Kidney (tissue), 14 donors: ENCODE data around the gene SLC2A3. TPM values are rescaled to one million over a fixed set of nuclear protein-coding genes. Genes with fewer than 3 reads are reported as not detected.
"Not testable (repeated sequence)": the region's sequence is repeated elsewhere in the genome, so short reads cannot be mapped to it uniquely, and the experiment has no call there.

Experiments
- DNase-seq, 5 donors: peaks; one replicate each; pipeline ENCODE4 v3.0.0-alpha.2; 2013 to 2020
- FAIRE-seq: peaks from 2 replicates; lab custom pipeline; 2012; peaks lifted over from hg19 to GRCh38; lab: Jason Lieb, UNC
- H3K27ac ChIP-seq, 2 donors: one replicate each; pipeline ENCODE4 v1.7.0; 2013; ENCODE audit warnings: low read depth in 2 of 2, low read length in 2 of 2, inconsistent platforms in 1 of 2
- H3K27me3 ChIP-seq: one replicate; pipeline ENCODE4 v1.7.1; 2013; ENCODE audit warnings: low read length, inconsistent platforms; ENCODE audit not compliant: control insufficient read depth, insufficient read depth
- H3K36me3 ChIP-seq, 3 donors: one replicate each; pipeline versions ENCODE4 v1.7.0 to v1.7.1; 2013; ENCODE audit warnings: low read length in 3 of 3, control low read depth in 1 of 3, inconsistent platforms in 1 of 3; ENCODE audit not compliant: insufficient read depth in 3 of 3, control insufficient read depth in 2 of 3
- H3K4me1 ChIP-seq, 3 donors: one replicate each; pipeline versions ENCODE4 v1.7.0 to v1.7.1; 2013; ENCODE audit warnings: low read length in 3 of 3, inconsistent platforms in 1 of 3, low read depth in 1 of 3; ENCODE audit not compliant: control insufficient read depth in 2 of 3, insufficient read depth in 2 of 3
- H3K4me3 ChIP-seq, 3 donors: one replicate each; pipeline versions ENCODE4 v1.7.0 to v1.8.1; 2013; ENCODE audit warnings: low read length in 3 of 3, control low read depth in 1 of 3, inconsistent platforms in 1 of 3
- H3K9ac ChIP-seq, 3 donors: one replicate each; pipeline versions ENCODE4 v1.7.0 to v1.7.1; 2013; ENCODE audit warnings: low read length in 3 of 3, control low read depth in 1 of 3, inconsistent platforms in 1 of 3
- H3K9me3 ChIP-seq, 3 donors: one replicate each; pipeline versions ENCODE4 v1.7.0 to v1.7.1; 2013; ENCODE audit warnings: low read length in 3 of 3, control low read depth in 1 of 3, inconsistent platforms in 1 of 3; ENCODE audit not compliant: control insufficient read depth in 2 of 3, insufficient read depth in 1 of 3
- intact Hi-C: fragments of 100-400 bp; cut with DNase I; formaldehyde crosslinking; loops from one replicate; pipeline ENCODE4 v1.11.1; 2022
- polyA plus RNA-seq: library from polyadenylated mRNA; stranded (reverse); fragments of 350-450 nt; fragmentation: Illumina TruSeq; extraction: RNeasy Lipid Tissue Mini Kit (QIAGEN cat#74804); gene quantifications from one replicate; pipeline ENCODE4 v1.2.3, GENCODE V29; 2014; ENCODE audit warnings: low read depth, low replicate concordance; ENCODE audit not compliant: insufficient read depth
- total RNA-seq: library from RNA; stranded (reverse); fragmentation: NEBNext Ultra II Directional; extraction: Animal tissue kit (Norgen Biotek cat#: 25700); gene quantifications from one replicate; pipeline ENCODE4 v1.2.1, GENCODE V29; 2021
- TF ChIP-seq, protein P1 (sequence below): IDR thresholded peaks from 3 replicates; pipeline ENCODE4 v1.5.1; 2012; ENCODE audit warnings: mild to moderate bottlenecking, moderate library complexity, borderline replicate concordance; ENCODE audit not compliant: insufficient read depth; ENCODE audit errors: extremely low read depth
- donor health status: control.
- donor health status: control.
- donor health status: control.
- donor health status: control.
- donor health status: control.
- donor health status: DM: yes; HTN: yes; CAD: no.
- donor health status: Normal renal cell carcinoma (clear cell type).

Gene SLC2A3
- total and polyA plus RNA-seq, 2 donors from 2014 or later, result 12.1 to 40.4 TPM

DNA sequence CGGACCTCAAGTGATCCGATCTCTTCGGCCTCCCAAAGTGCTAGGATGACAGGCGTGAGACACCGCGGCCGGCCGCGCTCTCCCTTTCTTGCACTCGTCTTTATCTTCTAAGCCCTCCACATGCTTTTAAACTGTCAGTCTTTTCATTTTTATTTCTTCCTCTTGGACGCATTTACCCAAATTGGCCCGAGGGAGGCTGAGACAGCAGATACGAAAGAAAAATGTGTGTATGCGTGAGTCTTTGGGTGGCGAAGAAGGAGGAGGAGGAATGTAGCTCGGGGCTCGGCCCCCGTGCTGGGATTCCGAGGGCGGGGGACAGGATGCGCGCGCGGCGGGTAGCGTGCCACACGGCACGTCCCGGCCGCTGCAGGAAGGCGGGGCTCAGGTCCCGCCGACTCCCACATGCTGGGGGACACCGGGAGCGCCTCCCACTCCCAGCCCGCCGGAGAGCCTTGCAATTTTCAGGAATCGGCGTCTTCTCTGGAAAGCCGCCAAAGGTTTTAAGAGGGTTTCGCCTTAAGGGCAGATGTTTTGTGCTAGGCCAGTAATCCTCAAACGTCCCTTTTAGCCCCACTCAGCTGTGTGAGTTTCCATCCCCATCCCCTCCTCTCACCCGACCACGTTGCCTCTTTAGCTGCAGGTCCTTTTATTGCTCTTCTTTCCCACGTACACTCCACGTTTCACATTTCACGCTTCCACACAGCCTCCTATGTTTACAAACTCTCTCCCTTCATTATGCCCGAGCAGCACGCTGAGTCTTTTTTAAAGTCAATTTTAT, 34.7 kb upstream of the SLC2A3 start:
- H3K9me3 ChIP-seq, result no peaks in the 10 kb centered on the region
- DNase-seq (peak; percentile 95 to 98 (median 97)), FAIRE-seq (no peak)
- H3K9ac ChIP-seq, result peak overlapping the region; percentile 8 to 56 (median 47)
- TF ChIP-seq, protein P1, sequence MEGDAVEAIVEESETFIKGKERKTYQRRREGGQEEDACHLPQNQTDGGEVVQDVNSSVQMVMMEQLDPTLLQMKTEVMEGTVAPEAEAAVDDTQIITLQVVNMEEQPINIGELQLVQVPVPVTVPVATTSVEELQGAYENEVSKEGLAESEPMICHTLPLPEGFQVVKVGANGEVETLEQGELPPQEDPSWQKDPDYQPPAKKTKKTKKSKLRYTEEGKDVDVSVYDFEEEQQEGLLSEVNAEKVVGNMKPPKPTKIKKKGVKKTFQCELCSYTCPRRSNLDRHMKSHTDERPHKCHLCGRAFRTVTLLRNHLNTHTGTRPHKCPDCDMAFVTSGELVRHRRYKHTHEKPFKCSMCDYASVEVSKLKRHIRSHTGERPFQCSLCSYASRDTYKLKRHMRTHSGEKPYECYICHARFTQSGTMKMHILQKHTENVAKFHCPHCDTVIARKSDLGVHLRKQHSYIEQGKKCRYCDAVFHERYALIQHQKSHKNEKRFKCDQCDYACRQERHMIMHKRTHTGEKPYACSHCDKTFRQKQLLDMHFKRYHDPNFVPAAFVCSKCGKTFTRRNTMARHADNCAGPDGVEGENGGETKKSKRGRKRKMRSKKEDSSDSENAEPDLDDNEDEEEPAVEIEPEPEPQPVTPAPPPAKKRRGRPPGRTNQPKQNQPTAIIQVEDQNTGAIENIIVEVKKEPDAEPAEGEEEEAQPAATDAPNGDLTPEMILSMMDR, result no peak
- H3K27me3 ChIP-seq, result no peaks in the 10 kb centered on the region
- H3K4me3 ChIP-seq, result peak overlapping the region; percentile 49 to 65 (median 55)
- intact Hi-C loops, result no loop called here
- peaks cover 0 to 2% (median 2%) of the 10 kb centered on the region in 3 donors for H3K4me1 ChIP-seq
- peak overlapping the region; percentile 79 to 90 for H3K27ac ChIP-seq
- H3K36me3 ChIP-seq, result no peaks in the 10 kb centered on the region

DNA sequence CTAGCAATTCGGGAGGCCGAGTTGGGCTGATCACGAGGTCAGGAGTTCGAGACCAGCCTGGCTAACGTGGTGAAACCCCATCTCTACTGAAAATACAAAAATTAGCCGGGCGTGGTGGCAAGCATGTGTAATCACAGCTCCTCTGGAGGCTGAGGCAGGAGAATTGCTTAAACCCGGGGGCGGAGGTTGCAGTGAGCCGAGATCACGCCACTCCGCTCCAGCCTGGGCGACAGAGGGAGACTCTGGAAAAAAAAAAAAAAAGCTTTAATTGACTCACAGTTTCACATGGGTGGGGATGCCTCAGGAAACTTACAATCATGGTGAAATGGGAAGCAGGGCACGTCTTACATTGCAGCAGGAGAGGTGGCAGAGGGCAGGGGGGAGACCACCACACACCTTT, 30.6 kb upstream of the SLC2A3 start:
- no peak for FAIRE-seq
- H3K27me3 ChIP-seq, result no peaks in the 10 kb centered on the region
- no peak overlapping the region for H3K27ac ChIP-seq
- no peak overlapping the region for H3K4me3 ChIP-seq
- H3K36me3 ChIP-seq, result no peaks in the 10 kb centered on the region
- H3K4me1 ChIP-seq, result peaks cover 0 to 2% (median 2%) of the 10 kb centered on the region in 3 donors
- no peak for DNase-seq
- no peak overlapping the region for H3K9ac ChIP-seq
- TF ChIP-seq, protein P1, result no peak
- intact Hi-C loops, result no loop called here
- H3K9me3 ChIP-seq, result no peaks in the 10 kb centered on the region

DNA sequence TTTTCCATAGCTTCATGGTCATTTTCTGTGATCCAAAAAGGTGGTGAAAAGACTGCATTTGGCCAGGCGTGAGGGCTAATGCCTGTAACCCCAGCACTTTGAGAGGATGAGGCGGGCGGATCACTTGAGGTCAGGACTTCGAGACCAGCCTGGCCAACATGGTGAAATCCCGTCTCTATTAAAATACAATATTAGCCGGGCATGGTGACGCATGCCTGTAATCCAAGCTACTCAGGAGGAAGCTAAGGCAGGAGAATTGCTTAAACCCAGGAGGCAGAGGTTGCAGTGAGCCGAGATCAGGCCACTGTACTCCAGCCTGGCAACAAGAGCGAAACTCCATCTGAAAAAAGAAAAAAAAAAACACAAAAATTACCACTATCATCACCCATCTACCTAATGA, 28.7 kb upstream of the SLC2A3 start:
- FAIRE-seq, H3K4me1 ChIP-seq, H3K4me3 ChIP-seq, H3K9me3 ChIP-seq, H3K27ac ChIP-seq, H3K9ac ChIP-seq, H3K27me3 ChIP-seq, intact Hi-C loops, DNase-seq, H3K36me3 ChIP-seq: not testable (repeated sequence)

DNA sequence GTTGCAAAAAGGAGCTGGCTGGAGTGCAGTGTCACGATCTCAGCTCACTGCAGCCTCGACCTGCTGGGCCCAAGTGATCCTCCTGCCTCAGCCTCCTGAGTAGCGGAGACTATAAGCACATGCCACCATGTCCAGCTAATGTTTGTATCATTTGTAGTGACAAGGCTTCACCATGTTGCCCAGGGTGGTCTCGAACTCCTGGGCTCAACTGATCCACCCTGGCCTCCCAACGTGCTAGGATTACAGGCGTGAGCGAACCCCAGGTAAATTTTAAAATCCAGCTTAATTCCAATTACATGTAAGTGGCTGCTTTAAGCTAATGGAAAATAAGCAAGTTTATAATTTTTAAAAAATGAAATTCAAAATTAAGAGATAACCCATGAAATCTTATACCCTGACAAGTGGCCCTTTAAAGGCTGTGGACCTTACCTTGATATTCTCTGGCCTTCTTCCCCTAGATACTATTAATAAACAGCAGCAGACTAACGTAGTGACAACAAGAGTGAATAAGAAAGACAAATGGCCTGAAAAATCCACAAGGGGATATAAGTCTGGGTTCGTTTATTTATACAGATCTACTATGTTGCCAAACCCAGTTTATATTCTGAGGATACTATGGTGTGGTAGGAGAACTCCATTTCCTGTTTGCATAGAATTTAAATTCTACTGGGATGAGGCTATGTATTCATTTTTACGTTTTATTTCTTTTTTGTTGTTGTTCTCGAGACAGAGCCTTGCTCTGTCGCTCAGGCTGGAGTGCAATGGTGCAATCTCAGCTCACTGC, 25.6 kb upstream of the SLC2A3 start:
- Histone ChIP-seq H3K4me1 (peaks cover 0 to 3% (median 0%) of the 10 kb centered on the region in 3 donors), H3K9me3 (no peaks in the 10 kb centered on the region), H3K36me3 (no peaks in the 10 kb centered on the region), H3K27ac (no peak overlapping the region), H3K27me3 (no peaks in the 10 kb centered on the region), H3K4me3 (no peak overlapping the region), H3K9ac (no peak overlapping the region)
- DNase-seq (no peak), FAIRE-seq (no peak)
- intact Hi-C loops, result no loop called here
- TF ChIP-seq, protein P1, result no peak
